Measurements from ENCODE around the gene SEC24A.
"Not testable (repeated sequence)": the region's sequence is repeated elsewhere in the genome, so short reads cannot be mapped to it uniquely, and the experiment has no call there.

SEC24A gene

DNA sequence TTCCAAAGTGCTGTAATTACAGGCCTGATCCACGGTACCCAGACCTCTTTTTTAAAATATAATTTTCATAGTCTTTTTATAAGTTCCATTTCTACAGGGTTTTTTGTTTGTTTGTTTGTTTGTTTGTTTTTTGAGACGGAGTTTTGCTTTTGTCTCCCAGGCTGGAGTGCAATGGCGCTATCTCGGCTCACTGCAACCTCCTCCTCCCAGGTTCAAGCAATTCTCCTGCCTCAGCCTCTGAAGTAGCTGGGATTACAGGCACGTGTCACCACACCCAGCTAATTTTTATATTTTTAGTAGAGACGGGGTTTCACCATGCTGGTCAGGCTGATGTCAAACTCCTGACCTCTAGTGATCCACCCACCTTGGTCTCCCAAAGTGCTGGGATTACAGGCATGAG, 2.1 kb downstream of the SEC24A start:
- DNase-seq: not testable (repeated sequence)

DNA sequence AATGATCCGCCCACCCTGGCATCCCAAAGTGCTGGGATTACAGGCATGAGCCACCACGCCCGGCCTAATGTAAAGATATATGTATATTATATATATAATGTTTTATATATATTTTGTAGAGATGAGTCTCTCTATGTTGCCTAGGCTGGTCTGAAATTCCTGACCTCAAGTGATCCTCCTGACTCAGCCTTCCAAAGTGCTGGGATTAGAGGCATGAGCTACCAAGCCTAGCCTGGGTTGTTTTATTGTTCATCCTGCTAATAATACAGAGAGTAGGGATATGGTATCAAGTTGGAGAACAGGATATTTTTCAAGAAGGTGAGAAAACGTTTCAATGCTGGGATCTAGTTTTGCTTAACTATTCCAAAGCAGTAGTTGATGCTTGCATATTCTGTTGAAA, 2.9 kb downstream of the SEC24A start:
- DNase-seq: no peak

DNA sequence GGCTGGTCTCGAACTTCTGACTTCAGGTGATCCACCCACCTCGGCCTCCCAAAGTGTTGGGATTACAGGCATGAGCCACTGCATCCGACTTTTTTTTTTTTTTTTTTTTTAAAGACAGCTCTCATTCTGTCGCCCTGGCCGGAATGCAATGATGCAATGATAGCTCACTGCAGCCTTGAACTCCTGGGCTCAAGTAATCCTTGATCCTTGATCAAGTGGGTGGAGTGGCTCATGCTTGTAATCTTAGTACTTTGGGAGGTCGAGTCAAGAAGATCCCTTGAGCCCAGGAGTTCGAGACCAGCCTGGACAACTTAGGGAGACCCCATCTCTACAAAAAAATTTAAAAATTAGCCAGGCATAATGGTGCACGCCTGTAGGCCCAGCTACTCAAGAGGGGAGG, 8.1 kb downstream of the SEC24A start:
- DNase-seq: no peak

DNA sequence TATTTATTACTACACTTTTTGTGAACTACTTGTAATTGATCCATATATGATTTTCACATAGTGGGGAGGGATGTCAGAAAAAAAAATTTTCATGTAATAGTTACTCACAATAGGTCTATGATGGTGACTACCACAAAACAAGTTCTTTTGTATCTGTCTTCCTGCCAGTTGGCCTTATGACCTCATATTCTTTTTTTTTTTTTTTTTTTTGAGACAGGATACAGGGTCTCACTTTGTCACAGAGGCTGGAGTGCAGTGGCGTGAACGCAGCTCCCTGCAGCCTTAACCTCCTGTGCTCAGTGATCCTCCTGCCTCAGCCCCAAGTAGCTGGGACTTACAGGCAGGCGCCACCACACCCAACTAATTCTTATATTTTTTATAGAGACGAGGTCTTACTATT, 10.9 kb downstream of the SEC24A start:
- DNase-seq: no peak

DNA sequence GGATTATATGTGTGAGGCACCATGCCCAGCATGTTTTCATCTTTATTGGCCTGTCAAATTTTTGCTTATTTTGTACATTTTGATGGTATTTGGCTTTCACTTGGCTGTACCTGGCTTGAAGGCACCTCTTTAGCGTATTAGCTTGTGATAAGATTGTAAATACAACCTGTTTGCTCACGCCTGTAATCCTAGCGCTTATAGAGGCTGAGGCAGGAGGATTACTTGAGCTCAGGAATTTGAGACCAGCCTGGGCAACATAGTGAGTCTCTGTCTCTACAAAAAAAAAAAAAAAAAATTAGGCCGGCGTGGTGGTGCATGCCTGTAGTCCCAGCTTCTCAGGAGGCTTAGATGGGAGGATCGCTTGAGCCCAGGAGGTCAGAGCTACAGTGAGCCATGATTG, 11.3 kb downstream of the SEC24A start:
- no peak for DNase-seq

DNA sequence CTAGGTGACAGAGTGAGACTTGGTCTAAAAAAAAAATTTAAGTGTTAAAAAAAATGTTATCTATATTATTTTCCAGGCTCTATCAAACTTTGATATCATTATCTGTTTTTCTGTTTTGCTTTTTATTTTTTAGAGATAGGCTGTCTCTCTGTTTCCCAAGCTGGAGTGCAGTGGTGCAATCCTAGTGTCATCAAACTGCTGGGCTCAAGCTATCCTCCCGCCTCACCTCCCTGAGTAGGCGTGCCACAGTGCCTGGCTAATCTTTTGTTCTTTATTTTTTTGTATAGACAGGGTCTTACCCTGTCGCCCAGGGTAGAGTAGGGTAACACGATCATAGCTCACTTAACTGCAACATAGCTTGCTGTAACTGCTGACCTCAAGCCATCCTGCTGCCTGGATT, 14.4 kb downstream of the SEC24A start:
- DNase-seq: no peak

DNA sequence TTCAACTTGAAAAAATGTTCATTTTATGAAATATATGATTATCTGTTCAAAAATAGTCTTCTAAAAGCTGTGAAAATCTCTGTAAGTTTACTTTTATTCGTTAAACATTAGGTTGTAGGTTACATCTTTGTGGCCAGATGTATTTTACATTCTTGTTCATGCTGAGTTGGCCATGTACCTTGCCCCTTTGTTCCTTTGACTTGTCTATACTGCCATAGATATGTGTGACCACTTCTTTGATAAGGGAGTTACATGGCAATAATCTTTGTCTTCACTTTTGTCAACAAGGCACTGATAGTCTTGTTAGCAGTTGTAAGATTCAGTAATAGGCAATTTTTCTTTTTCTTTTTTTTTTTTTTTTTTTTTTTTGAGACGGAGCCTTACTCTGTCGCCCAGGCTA, 15.9 kb downstream of the SEC24A start:
- no peak for DNase-seq

DNA sequence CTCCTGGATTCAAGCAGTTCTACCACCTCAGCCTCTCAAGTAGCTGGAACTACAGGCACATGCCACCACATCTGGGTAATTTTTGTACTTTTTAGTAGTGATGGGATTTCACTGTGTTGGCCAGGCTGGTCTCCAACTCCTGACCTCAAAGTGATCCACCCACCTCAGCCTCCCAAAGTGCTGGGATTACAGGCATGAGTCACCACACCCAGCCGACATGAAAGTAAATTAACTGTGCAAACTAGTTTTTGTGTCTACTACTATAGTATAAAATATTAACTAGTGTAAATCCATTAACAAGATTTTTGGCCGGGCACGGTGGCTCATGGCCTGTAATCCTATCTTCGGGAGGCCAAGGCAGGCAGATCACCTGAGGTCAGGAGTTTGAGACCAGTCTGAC, 25.0 kb downstream of the SEC24A start:
- not testable (repeated sequence) for DNase-seq

DNA sequence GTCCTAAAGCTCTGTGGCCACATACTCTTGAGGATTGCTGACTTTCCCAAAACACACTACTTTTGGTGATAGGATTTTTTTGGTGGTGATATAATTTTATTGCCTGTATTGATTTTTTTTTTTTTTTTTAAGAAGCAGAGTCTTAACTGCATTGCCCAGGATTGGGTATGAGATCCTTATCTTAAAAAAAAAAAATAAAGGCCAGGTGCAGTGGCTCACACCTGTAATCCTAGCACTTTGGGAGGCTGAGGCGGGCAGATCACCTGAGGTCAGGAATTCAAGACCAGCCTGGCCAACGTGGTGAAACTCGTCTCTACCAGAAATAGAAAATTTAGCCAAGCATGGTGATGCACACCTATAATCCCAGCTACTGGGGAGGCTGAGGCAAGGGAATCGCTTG, 28.8 kb downstream of the SEC24A start:
- DNase-seq: not testable (repeated sequence)

DNA sequence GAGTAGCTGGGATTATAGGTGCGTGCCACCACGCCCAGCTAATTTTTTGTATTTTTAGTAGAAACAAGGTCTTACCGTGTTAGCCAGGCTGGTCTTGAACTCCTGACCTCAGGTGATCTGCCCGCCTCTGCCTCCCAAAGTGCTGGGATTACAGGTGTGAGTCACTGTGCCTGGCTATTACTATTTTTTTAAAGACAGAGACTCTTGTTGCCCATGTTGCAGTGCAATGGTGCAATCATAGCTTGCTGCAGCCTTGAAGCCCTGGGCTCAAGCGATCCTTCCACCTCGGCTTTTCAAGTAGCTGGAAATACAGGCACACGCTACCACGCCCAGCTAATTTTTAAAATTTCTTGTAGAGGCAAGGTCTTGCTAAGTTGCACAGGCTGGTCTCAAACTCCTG, 41.6 kb downstream of the SEC24A start:
- not testable (repeated sequence) for DNase-seq

DNA sequence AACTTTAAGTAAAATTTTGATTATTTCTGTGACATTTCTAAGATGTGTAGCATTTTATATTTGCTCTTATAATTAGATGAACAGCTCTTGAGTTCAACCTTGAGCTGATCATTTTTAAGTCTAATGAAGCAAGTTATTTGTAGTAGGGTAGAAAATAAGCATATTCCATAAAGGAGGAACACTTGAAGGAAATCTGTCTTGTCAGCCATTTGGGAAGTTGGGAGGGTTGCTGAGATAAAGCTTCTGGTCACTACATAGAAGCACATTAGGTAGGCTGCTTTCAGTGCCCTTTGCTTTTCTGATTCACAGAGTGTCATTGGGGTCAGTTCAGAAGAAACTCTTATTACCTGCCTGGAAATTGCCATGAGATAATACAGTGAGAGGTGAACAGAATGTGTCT, 44.1 kb downstream of the SEC24A start:
- DNase-seq: no peak

DNA sequence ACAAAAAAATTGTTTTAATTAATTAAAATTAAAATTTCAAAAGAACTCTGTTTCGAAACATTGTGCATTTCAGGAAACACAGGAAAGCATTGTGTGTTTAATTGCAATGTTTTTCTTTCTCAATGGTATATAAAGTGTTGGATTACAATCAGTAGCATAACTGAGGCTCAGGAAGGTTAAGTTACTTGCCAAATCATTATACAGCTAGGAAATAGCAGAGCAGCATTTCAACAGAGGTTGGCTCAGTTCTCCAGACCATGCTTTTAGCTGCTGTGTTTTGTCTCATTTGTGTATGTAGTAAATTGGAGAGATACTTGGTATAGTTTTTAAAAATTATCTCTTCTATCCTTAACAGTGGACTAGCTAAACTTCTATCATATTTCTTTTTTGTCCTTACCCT, 59.7 kb downstream of the SEC24A start:
- no peak for DNase-seq

DNA sequence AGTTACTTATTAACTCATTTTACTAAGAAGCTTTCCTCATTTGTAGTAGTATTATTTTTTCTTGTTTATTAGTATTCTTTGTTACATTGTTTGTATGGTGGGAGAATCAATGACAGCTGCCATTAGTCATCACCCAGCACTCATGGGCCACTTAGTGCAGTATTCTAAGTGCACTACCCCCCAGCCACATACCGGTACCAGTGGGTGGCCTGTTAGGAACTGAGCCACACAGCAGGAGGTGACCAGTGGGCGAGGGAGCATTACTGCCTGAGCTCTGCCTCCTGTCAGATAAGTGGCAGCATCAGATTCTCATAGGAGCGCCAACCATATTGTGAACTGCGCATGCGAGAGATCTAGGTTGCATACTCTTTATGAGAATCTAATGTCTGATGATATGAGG, 65.5 kb downstream of the SEC24A start:
- DNase-seq: no peak

DNA sequence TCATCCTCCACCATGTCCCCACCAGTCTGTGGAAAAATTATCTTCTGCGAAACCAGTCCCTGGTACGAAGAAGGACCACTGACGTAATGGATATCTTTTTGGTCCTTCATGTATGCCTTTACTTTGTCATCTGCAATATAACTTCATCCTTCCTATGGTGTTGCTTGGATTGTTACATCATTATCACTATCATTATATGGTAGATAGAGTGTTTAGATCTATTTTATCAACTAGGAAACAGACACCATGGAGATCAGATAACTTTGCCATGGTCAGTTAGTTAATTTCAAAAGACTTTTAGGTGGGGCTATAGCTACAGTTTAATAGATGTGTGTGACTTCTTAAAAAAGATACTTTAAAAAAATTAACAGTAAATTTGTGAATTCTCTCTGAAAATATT, 66.0 kb downstream of the SEC24A start:
- no peak for DNase-seq

DNA sequence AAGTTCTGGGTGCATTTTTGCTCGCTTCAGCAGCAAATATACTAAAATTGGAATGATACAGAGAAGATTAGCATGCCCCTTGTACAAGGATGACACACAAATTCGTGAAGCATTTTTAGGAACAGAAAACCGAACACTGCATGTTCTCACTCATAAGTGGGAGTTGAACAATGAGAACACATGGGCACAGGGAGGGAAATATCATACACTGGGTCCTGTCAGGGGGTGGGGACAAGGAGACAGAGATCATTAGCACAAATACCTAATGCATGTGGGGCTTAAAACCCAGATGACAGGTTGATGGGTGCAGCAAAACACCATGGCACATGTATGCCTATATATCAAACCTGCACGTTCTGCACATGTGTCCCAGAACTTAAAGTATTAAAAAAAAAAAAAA, 66.9 kb downstream of the SEC24A start:
- DNase-seq: not testable (repeated sequence)

DNA sequence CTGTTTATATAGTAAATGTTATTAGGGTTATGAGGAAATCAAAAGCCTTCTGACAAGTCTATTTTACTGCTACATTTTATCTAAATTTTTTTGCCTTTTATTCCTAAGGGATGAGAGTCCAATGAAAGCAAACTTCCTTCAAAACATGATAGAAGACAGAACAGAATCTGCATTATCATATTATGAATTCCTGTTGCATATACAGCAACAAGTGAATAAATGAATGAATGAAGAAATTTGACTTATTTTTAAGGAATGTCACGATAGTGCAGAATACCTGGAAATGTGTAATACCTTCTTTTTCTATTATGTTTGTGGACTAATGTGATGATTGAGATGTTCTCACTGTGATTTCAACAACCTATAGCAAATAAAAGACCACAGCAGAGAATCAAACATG, 76.3 kb downstream of the SEC24A start:
- no peak for DNase-seq

DNA sequence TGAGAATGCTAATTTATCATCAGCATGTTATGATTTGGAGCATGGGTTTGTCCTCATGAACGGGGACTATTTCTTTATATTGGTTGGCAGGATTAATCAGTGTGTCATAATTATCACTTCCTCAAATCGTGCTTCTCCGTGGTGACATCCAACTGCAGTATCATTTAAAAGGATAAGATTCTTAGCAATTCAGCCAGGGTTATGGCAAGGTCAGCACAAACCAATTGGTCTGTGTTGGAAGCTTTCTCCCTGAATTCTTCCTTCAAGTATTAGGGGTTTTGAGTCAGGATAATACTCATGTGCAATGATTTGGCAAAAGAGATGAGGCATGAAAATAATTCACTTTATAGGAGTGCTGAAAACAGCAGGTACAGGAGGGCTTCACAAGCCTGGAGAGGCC, 84.2 kb downstream of the SEC24A start:
- no peak for DNase-seq

DNA sequence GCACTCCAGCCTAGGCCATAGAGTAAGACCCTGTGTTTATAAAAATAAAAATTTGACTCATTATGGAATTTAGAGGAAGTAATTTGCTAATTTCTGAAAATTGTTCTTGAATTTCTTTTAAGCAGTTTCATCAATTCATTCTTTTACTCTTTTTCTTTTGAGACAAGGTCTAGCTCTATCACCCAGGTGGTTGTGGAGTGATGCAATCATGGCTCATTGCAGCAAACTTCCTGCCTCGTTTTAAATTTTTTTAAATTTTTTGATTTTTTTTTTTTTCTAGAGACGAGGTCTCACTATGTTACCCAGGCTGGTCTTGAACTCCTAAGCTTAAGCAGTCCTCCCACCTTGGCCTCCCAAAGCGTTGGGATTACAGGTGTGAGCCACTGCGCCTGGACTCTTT, 86.7 kb downstream of the SEC24A start:
- DNase-seq: no peak

DNA sequence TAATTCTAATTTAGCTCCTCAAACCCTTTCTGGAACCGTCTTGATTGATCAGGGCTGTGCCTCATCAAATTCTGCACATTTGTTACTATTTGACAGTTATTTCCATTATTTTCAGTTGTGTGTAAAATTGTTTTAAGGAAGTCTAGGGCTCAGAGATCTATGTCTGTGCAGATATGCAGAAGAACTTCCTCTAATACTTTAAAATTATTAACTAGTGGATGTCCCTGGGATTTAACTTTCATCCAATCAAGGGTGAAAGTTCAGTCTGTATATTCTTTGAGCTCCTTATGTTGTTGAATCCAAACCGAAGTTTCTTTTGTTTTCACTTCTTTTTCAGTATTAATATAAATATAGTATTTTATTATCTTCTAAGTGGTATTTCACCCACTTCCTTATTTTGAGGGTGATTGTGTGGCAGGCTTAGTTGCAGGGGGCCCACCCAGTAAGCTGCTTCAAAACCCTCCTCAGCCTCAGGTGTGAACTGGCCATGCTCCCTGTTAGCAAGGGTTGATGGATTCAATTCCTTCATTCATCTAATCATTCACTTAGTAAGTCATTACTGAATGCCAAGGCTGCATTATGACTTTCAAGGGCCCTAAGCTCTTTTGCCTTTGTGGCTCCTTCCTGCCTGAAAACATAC, 87.7 kb downstream of the SEC24A start:
- no peak for DNase-seq

DNA sequence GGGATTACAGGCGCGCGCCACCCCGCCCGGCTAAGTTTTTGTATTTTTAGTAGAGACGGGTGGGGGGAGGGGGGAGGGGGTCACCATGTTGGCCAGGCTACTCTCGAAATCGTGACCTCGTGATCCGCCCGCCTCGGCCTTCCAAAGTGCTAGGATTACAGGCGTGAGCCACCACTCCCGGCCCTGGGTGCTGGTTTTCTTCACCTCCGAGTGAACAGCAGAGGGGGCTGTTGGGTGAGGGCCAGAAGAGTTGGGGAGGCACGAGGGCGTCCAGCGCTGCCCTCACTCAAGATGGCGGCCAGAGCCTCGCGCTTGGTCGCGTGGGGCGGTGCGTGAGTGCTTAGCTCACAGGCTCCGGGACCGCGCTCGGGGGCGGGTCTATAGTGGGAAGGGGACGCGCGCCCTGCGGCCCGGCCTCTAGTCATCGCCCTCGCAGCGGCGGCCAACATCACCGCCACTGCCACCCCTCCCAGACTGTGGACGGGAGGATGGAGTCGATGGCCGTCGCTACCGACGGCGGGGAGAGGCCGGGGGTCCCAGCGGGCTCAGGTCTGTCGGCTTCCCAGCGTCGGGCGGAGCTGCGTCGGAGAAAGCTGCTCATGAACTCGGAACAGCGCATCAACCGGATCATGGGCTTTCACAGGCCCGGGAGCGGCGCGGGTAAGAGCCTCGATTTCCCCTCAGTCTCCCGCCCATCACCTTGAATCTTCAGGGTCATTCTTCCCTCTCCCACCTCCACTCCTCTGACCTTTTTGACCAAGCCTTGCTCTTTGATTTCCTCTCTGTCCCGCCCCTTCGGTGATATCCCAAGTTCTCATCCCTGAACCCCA, 89.8 kb downstream of the SEC24A start, which contains the start of gene CAMLG:
CAMLG (plus strand) TSS at position 416 of the 830 bp plus-strand sequence; CDS start at position 489, 73 bp downstream.
- peak; percentile 98 for DNase-seq

DNA sequence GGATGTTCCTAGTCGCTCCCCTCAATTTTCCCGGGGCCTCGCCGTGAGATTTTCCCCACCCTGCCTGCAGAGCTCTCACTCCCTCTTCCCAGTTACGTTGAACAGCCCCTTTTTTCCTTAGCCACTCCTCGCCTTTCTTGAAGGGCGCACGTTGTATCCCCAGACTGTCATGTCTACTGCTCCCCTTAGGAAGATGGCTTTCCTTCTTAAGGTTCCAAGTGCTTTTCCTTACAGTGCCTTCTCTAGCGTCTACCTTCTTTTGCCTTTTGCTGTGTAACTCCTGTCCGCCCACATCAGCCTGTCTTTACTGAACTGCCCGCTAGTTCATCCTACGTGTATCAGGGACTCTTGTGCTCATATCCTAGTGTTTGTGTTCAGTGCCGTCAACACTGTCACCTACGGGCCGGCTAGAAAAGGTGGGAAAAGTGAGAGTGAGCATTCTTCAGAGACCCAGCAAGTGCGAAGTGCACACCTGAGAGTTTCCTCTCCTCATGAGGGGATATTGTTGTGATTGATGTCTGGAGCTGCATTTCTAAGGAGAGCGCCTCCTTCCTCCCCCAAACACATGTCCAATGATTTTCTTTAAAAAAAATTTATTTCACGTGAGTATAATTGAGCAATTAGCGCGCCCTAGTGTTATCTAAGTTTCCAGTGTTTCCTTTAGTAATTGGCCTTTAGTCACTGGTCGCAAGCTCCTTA, 90.5 kb downstream of the SEC24A start:
- DNase-seq: peak; percentile 49

DNA sequence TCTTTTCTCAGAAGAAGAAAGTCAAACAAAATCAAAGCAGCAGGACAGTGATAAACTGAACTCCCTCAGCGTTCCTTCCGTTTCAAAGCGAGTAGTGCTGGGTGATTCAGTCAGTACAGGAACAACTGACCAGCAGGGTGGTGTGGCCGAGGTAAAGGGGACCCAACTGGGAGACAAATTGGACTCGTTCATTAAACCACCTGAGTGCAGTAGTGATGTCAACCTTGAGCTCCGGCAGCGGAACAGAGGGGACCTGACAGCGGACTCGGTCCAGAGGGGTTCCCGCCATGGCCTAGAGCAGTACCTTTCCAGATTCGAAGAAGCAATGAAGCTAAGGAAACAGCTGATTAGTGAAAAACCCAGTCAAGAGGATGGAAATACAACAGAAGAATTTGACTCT, 92.5 kb downstream of the SEC24A start:
- DNase-seq: no peak

DNA sequence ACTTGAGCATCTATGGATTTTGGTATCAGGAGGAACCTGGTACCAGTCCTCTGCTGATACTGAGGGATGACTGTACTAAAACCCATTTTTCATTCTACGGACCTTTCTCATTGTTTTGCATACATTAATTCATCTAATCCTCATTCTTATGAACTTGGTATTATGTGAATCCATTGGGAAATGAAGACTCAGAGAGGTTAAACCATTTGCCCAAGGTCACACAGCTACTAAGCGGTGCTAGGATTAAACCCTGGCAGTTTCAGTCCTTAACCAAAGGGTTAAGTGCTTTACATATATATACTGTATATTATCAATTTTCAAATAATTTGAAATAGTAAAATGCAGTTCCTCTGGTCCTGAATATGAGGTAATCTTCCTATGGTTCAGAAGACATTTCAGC, 93.5 kb downstream of the SEC24A start:
- no peak for DNase-seq

DNA sequence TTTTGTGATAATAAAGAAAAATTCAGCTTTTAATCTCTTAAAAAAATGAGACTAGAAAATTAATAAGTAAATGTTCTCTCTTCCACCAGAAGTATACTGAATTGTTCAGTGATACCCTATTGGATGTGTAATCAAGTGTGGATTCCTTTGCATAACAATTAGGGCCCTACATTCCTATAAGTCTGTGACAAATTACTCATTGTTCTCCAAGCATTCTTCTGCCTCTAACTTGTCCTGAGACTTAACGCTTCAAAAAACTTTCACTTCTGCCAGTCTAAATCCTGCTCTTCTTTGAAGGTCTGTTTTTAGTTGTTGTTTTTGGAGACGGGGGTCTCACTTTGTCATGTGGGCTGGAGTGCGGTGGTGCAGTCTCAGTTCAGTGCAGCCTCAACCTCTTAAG, 100.8 kb downstream of the SEC24A start:
- no peak for DNase-seq

Measured in CD4-positive, alpha-beta T cell treated with Interleukin-17A for 1 hour (primary cell).